ENCODE results near the gene FGF8. TPM values are rescaled to one million over a fixed set of nuclear protein-coding genes. Genes with fewer than 3 reads are reported as not detected.

FGF8 gene
- total RNA-seq, 1 donor from 2014 or later: not detected

- DNase-seq: no peak
- intact Hi-C loops (cut with micrococcal nuclease): loop anchor here (10.0 kb wide), 1 partner anchor 167 kb away; no protein-coding TSS in a partner anchor
- ATAC-seq: no peak
Observed at GRCh38 chr10:101772017-101772894, 3.7 kb downstream of the FGF8 start.

- DNase-seq: no peak
- intact Hi-C loops (cut with micrococcal nuclease): loop anchor here (10.0 kb wide), 1 partner anchor 167 kb away; no protein-coding TSS in a partner anchor
Observed at GRCh38 chr10:101771380-101771779, 4.5 kb downstream of the FGF8 start.

DNA sequence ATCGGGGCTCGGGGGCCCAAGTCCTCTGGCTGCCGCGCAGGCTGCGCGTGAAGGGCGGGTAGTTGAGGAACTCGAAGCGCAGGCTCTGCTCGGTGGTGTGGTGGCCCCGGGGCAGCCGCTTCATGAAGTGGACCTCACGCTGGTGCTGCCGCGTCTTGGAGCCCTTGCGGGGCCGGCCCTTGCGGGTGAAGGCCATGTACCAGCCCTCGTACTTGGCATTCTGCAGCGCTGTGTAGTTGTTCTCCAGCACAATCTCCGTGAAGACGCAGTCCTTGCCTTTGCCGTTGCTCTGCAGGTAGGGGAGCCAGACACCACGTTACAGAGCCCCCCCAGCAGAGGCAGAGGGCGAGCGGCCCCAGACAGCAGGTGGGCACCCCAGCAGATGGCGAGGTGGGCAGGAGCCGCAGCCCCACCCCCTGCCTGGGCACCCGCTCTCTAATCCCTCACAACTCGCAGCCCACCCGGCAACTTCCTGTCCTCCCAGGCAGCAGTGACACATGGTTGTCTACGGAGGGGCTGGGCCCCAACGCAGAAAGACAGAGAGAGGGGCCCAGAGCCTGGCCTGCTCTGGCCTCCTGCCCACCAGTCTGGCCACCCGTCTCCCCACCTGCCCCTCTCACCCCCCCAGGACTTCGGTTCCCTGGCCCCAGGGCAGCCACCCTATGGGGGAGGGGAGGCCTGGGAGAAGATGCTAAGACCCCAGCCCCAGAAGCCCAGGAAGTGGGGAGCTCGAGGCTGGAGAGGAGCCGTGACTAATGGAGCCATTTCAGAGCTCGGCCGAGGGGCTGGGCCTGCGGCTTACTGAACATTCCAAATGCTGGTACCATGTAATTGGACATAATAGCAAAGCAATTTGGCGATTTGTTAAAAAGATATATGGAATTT lies 5.3 kb downstream of the FGF8 start:
- no peak for ATAC-seq
- no peak for DNase-seq
- intact Hi-C loops (cut with micrococcal nuclease): loop anchor here (10.0 kb wide), 1 partner anchor 166 kb away; no protein-coding TSS in a partner anchor

More at GRCh38 chr10:101771380-101771779, 4.5 kb downstream of the FGF8 start:
- ATAC-seq: no peak

- ATAC-seq: no peak
- no peak for DNase-seq
- intact Hi-C loops (cut with micrococcal nuclease): loop anchor here (10.0 kb wide), 1 partner anchor 165 kb away; no protein-coding TSS in a partner anchor
Observed at GRCh38 chr10:101769541-101770180, 6.3 kb downstream of the FGF8 start.

DNA sequence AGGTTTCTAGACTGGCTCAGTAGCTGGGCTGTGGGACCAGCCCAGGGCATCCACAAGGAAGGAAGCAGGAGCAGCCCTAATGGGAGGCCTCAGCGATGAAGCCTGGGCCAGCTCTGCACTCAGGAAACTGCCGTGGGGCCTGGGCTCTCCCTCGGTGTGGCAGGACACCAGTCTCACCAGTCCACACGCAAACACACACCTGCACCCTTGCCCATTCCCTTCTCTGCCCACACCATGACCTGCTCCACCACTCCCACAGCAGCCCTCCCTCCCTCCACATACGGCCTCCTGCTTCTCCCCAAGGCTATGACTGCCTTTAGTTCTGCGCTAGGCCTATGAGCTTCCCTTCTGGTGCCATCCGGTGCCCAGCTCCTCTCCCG lies 7.1 kb downstream of the FGF8 start:
- ATAC-seq (no peak), DNase-seq (no peak)
- intact Hi-C loops (cut with micrococcal nuclease): no loop called here

- intact Hi-C loops (cut with micrococcal nuclease): no loop called here
- ATAC-seq (no peak), DNase-seq (no peak)
Observed at GRCh38 chr10:101767966-101768790, 7.7 kb downstream of the FGF8 start.

DNA sequence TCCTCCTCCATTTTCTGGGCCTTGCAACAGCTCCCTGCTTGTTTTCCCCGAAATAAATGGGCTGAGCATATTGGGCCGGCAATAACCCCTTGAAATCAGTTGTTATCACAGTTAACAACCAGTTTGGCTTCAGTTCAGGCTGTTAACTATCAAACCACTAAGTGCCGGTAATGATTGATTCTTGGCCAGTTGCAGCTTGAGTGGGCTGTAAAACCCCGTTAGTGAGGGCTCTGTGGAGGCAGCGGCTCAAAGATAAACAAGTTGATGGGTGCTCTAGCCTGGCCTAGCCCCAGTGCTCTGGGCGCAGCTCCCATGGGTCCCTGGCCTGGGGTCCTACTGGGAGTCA lies 8.3 kb downstream of the FGF8 start:
- DNase-seq (no peak), ATAC-seq (no peak)
- intact Hi-C loops (cut with micrococcal nuclease): no loop called here

- DNase-seq: no peak
- intact Hi-C loops (cut with micrococcal nuclease): no loop called here
- no peak for ATAC-seq
Observed at GRCh38 chr10:101766753-101767599, 8.9 kb downstream of the FGF8 start.

- DNase-seq (no peak), ATAC-seq (no peak)
- intact Hi-C loops (cut with micrococcal nuclease): no loop called here
Observed at GRCh38 chr10:101766306-101766705, 9.6 kb downstream of the FGF8 start.

- DNase-seq (no peak), ATAC-seq (no peak)
- intact Hi-C loops (cut with micrococcal nuclease): no loop called here
Observed at GRCh38 chr10:101763141-101763846, 12.6 kb downstream of the FGF8 start.

DNA sequence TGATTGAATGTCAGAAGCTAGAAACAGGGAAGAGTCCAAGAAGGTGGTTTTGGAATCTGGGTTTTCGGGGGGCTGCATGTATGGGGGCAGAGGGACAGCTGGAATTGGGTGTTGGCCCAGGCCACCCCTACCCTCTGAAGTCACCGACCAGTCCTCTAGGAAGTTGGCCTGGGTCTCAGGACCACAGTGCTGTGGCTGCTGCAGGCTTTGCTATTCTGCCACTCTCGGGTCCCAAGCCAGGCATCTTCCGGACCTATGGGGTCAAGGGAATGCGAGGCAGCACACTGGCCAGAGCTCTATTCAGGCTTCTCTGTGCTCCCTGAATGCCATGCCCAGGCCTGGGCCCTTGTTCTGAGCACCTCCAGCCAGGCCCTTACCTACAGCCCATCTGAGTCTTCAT lies 13.2 kb downstream of the FGF8 start:
- DNase-seq (no peak), ATAC-seq (no peak)
- intact Hi-C loops (cut with micrococcal nuclease): no loop called here

DNA sequence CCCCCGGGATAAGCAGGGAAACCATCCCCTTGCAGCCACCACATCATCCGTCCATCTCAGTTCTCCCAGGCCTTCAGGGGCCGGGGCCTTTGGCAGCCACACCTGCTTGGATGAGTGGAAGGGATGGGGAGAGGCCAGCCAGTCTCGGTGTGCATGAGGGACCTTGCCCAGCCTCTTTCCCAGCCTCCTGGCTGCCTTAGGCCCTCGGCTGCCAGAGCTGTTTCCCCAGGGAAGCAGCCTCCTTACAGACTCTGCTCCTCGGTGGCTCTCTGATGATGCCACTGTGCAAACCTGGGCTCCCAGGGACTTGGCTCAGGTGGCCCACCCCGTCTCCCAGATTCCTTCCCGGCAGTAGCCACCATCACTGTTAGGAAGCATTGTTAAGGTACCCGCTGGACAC lies 14.7 kb downstream of the FGF8 start:
- ATAC-seq (no peak), DNase-seq (no peak)
- intact Hi-C loops (cut with micrococcal nuclease): no loop called here

DNA sequence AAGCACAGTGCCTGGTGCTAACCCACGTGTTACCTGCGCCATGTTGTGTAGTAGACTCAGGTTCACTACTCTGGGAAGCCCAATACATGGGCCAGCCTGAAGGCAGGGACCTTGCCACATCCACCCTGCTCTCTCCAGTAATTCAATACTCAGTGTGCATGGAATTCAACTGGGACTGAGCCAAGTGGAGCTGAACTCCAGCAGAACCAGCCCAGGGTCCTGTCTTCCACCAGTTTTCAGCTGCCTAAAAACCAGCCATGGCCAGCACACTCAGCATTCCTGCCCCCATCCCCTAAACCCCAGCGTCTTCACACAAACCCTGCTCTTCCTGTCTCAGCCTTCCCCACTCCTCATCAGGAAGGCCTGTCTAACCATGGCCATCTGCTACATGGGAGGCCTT lies 15.4 kb downstream of the FGF8 start:
- intact Hi-C loops (cut with micrococcal nuclease): no loop called here
- DNase-seq: no peak
- ATAC-seq: no peak

DNA sequence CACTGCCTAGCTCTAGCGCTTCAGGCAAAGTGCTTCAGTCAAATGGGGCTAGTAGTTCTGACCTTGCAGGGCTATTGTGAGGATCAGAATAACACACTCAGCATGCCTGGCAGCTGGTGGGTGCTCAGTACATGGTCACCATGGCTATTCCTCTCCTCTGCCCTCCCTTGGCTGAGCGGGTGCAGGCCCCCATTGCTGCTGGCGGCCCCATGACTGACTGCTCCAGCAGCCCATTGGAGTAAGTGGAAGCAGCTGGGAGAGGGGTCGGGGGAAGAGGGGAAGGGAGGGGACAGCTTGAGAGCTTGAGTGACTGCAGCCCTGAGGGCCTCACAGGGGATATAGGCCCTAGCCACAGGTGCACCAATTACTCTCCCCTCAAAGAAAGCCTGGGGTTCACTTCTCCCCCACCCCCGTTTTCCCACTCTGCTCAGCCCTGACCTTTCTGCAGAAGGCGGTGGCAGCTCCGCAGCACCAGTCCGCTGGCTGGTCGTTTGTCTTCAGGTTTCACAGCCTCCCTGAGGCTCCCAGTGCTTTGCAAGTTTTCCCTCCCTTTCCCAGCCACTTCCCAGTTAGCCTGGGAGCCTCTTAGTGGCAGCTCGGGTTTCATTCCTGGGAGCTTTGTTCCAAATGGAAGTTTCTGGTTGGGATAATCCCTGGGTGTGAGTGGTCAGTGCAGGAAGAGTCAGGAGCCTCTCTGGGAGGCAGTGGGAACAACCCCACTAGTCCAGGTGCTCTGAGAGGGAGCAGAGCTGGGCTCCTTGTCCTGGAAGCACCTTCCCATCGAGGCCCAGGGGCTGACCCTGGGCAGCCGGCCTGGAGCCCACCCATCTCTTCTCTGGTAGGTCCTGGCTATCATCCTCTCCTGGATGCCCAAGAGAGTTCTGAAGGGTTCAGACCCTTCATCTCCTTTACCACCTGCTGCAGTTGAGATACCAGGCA lies 16.3 kb downstream of the FGF8 start:
- DNase-seq (no peak), ATAC-seq (no peak)
- intact Hi-C loops (cut with micrococcal nuclease): no loop called here

DNA sequence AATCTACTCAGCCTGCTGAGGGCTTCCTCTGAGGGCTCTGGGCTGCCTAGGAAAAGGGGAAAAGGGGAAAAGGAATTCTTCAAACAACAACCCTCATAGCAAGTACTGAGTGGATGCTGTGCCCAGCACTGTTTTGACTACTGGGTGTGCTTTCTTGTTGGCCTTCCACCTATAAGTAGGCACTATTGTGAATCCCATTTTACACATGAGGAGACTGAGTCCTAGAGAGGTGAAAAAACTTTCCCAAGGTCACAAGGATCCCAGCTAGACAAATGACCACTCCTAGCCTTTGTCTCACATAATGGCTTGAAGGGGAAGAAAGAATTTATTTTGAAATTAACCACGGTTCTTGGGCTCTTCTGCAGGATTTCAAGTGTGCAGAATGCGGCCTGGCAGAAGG lies 17.1 kb downstream of the FGF8 start:
- DNase-seq (no peak), ATAC-seq (no peak)
- intact Hi-C loops (cut with micrococcal nuclease): no loop called here

GRCh38 chr10:101752241-101752640 lies 23.7 kb downstream of the FGF8 start:
- ATAC-seq (no peak), DNase-seq (no peak)
- intact Hi-C loops (cut with micrococcal nuclease): no loop called here

All from left ventricle myocardium superior (tissue), 1 donor.